ENCODE data around the gene MRPS34. TPM values are rescaled to one million over a fixed set of nuclear protein-coding genes. Genes with fewer than 3 reads are reported as not detected.
A peak's percentile ranks its signal among the peaks of the same experiment; 100 is the strongest.

The MRPS34 gene
- total and polyA plus RNA-seq, 9 of the 15 experiments (the other 6 are each of a cell fraction or from before 2014, with no cell fraction given) = 5.2 to 334 (median 92.8) TPM

DNA sequence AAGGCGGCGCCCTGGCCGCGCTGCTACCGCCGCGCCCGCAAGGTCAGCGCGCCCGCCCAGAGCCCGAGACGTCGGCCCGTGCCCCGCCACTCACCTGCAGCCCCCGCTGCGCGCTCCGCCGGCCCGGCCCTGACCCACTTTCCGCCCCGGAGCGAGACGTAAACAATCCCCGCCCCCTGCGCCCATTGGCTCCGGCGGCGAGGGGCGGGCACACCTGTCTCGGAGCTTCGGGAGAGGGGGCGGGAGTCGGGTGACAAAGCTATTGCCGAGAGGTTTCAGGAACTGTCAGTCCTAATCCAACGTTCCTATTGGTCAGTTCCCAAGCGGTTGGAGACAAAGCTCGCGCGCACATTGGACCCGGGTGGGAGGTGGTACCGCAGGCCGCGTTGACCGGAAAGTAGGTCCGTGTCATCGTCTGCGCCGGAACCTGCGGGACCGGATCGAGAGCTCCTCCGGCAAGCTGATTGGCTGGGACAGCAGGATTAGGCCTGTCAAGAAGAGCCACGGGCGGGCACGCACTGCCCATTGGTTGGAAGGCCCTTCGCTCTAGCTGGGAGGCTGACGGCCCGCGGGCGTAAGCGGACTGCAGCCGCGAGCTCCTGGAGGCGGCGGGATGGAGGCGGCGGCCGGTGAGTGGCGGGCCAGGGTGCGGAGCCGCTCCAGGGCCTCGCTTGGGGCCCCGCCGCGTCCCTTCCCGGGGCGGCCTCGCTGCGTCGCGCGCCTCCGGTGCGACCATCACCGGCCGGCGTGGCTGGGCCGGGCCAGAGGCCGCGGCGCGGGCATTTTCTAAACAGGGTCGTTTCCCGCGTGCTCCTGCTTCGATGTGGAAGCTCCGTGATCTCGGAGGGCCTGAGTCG is 9.7 kb upstream of the MRPS34 start, which contains the start of the genes NUBP2 and SPSB3:
Gene NUBP2, plus strand, starts transcription at position 553 of the 857 bp plus-strand sequence. Its CDS starts 61 bp downstream, at position 614.
Gene SPSB3, minus strand, starts transcription at position 164 of the 857 bp plus-strand sequence. CDS start 1,088 bp downstream, outside the sequence.
- Histone ChIP-seq H3K4me3 (peak within 1 kb of the TSS; percentile 99), H3K9ac (ENCODE audit: insufficient read depth in 1 of 2, low read depth in 2 of 2, low read length in 2 of 2) (peak within 1 kb of the TSS; percentile 86 to 96), H3K9me3 (replicated peaks; ENCODE audit: control insufficient read depth, insufficient read depth, low read depth, low read length) (no peaks in the 10 kb centered on the region), H3K36me3 (ENCODE audit: control insufficient read depth, insufficient read depth, low read length) (peaks cover 51% of the 10 kb centered on the region; the same call in 1 of the 3 replicates), H3K79me2 (ENCODE audit: control insufficient read depth, insufficient read depth, low read length) (peaks cover 53% of the 10 kb centered on the region), H3K4me2 (ENCODE audit: insufficient read depth, low read length) (peak within 1 kb of the TSS; percentile 98), H2AFZ (ENCODE audit: low read depth, low read length) (peak within 1 kb of the TSS; percentile 68), H3K27ac (ENCODE audit: extremely low read depth, low read depth, low read length) (peak within 1 kb of the TSS; percentile 78), H3K4me1 (replicated peaks in 1 of 2; ENCODE audit: control insufficient read depth in 2 of 2, insufficient read depth in 2 of 2, low read length in 2 of 2) (peaks cover 4 to 84% of the 10 kb centered on the region in 2 experiments; a peak in 3 of 5 replicates), H4K20me1 (replicated peaks; ENCODE audit: control insufficient read depth, insufficient read depth, low read length) (peaks cover 3% of the 10 kb centered on the region; the same call in 1 of the 2 replicates), H3K27me3 (ENCODE audit: control insufficient read depth in 2 of 2, insufficient read depth in 2 of 2, low read length in 2 of 2) (no peaks in the 10 kb centered on the region), H3K9me1 (ENCODE audit: control insufficient read depth, insufficient read depth, low read length) (no peaks in the 10 kb centered on the region)
- in situ Hi-C loops (cut with MboI) (loop anchor here (5.0 kb wide), 1 partner anchor 150 kb away; no protein-coding TSS in a partner anchor), intact Hi-C loops (cut with micrococcal nuclease) (loop anchor here (5.0 kb wide), 1 partner anchor 170 kb away; the partner anchor contains the start of genes CRAMP1 and IFT140)
- ChIA-PET CTCF (ENCODE audit: low intra/inter-chr PET ratio) (interaction anchor here (0.6 to 0.7 kb wide), 2 partner anchors 167 to 484 kb away, joined by 3 read pairs; no protein-coding TSS in a partner anchor), POLR2A (interaction anchor here (0.6 to 2.3 kb wide), 17 partner anchors 8 to 1101 kb away, joined by 3 to 35 read pairs (median 4); partner anchors contain the start of genes EME2, MRPS34, NME3 and RPS2)
- ATAC-seq = peak; percentile 93
- DNase-seq (ENCODE audit: extremely low read depth in 1 of 4, low spot score in 3 of 4) = peak; percentile 94 to 100 (median 96)
- under 1% methylated on average over 64 of the region's 102 CpGs for WGBS (ENCODE audit: insufficient coverage, low coverage, missing lambda C conversion rate)
- no TSS peak for BruUV-seq (replicated peaks)
- peak; percentile 100 for FAIRE-seq
- TF ChIP-seq PHTF2 (CRISPR knock-in tag; IDR thresholded peaks at IDR 0.05) (no peak), POLR2A (conservative IDR thresholded peaks at IDR 0.05) (peak; percentile 54), FOXK2 (conservative IDR thresholded peaks at IDR 0.05 in 1 of 2, IDR thresholded peaks at IDR 0.05 in 1 of 2; ENCODE audit: low read depth in 2 of 2) (peak; percentile 87), SRSF7 (optimal IDR thresholded peaks at IDR 0.05; ENCODE audit: low read depth, low read length) (no peak), E2F3 (CRISPR knock-in tag; IDR thresholded peaks at IDR 0.05) (peak; percentile 82), FOXM1 (IDR thresholded peaks at IDR 0.05; ENCODE audit: low read depth) (peak; percentile 36; the same call in 1 of the 2 replicates), FOXM1 (CRISPR knock-in tag; IDR thresholded peaks at IDR 0.05; ENCODE audit: low read depth) (no peak), CREM (IDR thresholded peaks at IDR 0.05; ENCODE audit: low read depth) (peak; percentile 99), YY1 (IDR thresholded peaks at IDR 0.05; ENCODE audit: borderline replicate concordance in 1 of 3, control insufficient read depth in 1 of 3, extremely low read depth in 1 of 3, insufficient read depth in 3 of 3, insufficient read length in 1 of 3, insufficient replicate concordance in 2 of 3, low read depth in 1 of 3, low read length in 2 of 3) (peak in 2 of 3 experiments; percentile 6 to 80), POLR2G (IDR thresholded peaks at IDR 0.05; ENCODE audit: low read depth, low read length) (peak; percentile 87)
- TF ChIP-seq, protein P1, sequence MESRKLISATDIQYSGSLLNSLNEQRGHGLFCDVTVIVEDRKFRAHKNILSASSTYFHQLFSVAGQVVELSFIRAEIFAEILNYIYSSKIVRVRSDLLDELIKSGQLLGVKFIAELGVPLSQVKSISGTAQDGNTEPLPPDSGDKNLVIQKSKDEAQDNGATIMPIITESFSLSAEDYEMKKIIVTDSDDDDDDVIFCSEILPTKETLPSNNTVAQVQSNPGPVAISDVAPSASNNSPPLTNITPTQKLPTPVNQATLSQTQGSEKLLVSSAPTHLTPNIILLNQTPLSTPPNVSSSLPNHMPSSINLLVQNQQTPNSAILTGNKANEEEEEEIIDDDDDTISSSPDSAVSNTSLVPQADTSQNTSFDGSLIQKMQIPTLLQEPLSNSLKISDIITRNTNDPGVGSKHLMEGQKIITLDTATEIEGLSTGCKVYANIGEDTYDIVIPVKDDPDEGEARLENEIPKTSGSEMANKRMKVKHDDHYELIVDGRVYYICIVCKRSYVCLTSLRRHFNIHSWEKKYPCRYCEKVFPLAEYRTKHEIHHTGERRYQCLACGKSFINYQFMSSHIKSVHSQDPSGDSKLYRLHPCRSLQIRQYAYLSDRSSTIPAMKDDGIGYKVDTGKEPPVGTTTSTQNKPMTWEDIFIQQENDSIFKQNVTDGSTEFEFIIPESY (CRISPR knock-in tag; IDR thresholded peaks at IDR 0.05) = no peak
- TF ChIP-seq, protein P2, sequence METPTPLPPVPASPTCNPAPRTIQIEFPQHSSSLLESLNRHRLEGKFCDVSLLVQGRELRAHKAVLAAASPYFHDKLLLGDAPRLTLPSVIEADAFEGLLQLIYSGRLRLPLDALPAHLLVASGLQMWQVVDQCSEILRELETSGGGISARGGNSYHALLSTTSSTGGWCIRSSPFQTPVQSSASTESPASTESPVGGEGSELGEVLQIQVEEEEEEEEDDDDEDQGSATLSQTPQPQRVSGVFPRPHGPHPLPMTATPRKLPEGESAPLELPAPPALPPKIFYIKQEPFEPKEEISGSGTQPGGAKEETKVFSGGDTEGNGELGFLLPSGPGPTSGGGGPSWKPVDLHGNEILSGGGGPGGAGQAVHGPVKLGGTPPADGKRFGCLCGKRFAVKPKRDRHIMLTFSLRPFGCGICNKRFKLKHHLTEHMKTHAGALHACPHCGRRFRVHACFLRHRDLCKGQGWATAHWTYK (CRISPR knock-in tag; IDR thresholded peaks at IDR 0.05) = 0 out of 2 replicates have a peak, but pooled peaks have one; percentile 44
- TF ChIP-seq, protein P3, sequence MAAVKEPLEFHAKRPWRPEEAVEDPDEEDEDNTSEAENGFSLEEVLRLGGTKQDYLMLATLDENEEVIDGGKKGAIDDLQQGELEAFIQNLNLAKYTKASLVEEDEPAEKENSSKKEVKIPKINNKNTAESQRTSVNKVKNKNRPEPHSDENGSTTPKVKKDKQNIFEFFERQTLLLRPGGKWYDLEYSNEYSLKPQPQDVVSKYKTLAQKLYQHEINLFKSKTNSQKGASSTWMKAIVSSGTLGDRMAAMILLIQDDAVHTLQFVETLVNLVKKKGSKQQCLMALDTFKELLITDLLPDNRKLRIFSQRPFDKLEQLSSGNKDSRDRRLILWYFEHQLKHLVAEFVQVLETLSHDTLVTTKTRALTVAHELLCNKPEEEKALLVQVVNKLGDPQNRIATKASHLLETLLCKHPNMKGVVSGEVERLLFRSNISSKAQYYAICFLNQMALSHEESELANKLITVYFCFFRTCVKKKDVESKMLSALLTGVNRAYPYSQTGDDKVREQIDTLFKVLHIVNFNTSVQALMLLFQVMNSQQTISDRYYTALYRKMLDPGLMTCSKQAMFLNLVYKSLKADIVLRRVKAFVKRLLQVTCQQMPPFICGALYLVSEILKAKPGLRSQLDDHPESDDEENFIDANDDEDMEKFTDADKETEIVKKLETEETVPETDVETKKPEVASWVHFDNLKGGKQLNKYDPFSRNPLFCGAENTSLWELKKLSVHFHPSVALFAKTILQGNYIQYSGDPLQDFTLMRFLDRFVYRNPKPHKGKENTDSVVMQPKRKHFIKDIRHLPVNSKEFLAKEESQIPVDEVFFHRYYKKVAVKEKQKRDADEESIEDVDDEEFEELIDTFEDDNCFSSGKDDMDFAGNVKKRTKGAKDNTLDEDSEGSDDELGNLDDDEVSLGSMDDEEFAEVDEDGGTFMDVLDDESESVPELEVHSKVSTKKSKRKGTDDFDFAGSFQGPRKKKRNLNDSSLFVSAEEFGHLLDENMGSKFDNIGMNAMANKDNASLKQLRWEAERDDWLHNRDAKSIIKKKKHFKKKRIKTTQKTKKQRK (IDR thresholded peaks at IDR 0.05; ENCODE audit: borderline replicate concordance, low read depth, low read length) = peak; percentile 95
